Dedifferentiated amniotic fluid mesenchymal stem cell (primary cell): ENCODE data around the gene LCN10.

Experiments used
- DNase-seq: peaks from one replicate; pipeline ENCODE4 v3.0.0-alpha.2; 2016; ENCODE audit errors: extremely low spot score

Gene LCN10

DNA sequence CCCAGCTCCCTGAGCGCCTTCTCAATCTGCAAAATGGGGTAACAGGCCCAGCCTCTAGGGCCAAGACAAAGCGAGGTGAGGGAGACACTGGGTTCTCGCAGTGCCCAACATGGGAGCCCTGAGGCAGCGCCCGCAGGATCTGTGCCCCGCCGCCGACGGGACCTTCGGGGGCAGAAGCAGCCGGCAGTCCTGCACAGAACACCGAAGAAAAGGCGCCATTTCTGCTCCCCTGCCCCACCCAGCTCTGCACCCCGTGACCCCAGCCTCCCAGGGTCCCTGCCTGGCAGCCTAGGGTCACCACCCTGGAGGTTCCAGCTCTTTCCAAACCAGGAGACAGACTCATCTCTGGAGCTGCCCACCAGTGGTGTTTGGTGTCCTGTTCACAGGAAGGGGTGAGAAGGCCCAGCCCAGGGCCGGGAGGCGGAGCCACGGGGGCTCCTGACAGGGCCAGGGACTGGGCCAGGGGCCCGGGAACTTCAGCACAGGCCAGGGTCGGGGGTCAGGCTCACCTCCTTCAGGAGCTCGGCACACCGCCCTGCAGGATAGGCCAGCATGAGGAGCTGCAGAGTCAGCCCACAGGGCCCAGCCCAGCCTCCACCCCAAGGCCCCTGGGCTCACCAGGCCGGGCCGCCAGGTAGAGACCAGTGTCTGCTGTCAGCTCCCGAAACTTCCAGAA lies 12.0 kb upstream of the LCN10 start:
- DNase-seq: no peak

- no peak for DNase-seq
Measured at GRCh38 chr9:136754059-136754572, 11.4 kb upstream of the LCN10 start.

GRCh38 chr9:136753371-136754058 lies 10.8 kb upstream of the LCN10 start:
- DNase-seq: no peak

GRCh38 chr9:136751814-136752213 lies 9.1 kb upstream of the LCN10 start:
- DNase-seq: no peak

GRCh38 chr9:136751244-136751643 lies 8.5 kb upstream of the LCN10 start:
- DNase-seq: no peak

GRCh38 chr9:136750526-136750925 lies 7.8 kb upstream of the LCN10 start:
- DNase-seq: no peak

DNA sequence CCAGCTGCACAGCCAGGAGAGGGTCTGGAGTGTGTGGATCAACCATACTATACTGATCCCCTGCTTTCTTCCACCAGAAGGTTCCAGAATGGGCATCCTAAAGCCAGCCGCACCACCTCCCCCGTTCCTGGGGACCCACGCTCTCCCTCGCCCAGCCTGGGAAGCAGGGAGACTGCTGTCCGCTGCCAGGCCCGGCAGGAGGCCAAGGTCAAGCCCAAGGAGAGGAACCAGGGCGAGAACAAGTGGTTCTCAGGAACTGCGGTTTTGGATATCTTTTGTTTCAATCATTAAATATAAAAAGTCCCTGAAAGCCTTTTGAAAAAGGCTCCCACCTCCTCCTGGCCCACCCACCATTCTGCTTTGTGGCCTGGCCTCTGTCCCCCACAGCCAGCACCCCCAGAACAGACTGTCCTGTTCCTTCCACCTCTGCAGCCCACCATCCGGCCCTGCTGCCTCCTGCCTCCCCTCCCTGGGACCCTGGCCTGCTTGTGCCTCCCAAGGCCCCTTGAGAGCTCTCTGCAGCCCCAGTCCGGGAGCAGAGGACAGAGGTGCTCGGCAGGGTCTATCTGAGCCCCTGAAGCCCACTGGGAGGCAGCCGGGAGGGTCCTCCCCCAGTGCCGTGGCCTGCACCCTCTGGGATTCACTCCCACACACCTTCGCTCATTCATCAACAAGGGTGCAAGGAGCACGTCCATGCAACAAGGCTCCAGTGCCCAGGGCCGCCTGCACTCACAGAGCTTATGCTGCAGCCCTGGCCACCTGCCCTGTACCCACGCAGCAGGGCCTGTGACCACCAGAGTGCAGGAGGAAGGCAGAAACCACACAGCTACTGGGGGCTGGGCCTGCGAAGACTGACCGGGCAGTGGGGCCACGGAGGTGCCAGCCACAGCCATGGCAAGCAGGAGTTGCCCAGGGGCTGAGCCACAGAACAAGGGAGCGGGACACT lies 6.2 kb upstream of the LCN10 start:
- DNase-seq: no peak

DNA sequence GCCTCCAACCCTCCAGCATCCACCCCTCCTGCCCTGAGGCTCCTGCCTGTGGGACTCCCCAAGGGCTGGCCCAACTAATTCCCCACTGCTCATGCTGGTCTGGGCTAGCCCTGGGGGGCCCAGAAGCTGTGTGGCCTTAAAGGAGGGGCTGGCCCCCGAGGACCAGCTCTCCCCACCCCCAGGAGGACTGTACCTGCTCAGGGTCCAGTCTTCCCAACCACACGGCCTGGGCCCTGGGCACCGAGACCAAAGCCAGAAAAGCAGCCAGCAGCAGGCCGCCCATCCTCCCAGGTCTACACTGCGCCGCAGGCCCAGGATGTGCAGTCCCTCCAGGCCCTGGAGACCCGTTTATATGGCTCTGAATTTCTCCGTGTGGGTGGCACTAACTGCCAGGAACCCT lies 5.5 kb upstream of the LCN10 start, which contains the start of gene LCN6:
Gene LCN6 (minus strand): TSS at position 325 of the 400 bp plus-strand sequence. CDS start 42 bp downstream, at position 283.
- DNase-seq: no peak

DNA sequence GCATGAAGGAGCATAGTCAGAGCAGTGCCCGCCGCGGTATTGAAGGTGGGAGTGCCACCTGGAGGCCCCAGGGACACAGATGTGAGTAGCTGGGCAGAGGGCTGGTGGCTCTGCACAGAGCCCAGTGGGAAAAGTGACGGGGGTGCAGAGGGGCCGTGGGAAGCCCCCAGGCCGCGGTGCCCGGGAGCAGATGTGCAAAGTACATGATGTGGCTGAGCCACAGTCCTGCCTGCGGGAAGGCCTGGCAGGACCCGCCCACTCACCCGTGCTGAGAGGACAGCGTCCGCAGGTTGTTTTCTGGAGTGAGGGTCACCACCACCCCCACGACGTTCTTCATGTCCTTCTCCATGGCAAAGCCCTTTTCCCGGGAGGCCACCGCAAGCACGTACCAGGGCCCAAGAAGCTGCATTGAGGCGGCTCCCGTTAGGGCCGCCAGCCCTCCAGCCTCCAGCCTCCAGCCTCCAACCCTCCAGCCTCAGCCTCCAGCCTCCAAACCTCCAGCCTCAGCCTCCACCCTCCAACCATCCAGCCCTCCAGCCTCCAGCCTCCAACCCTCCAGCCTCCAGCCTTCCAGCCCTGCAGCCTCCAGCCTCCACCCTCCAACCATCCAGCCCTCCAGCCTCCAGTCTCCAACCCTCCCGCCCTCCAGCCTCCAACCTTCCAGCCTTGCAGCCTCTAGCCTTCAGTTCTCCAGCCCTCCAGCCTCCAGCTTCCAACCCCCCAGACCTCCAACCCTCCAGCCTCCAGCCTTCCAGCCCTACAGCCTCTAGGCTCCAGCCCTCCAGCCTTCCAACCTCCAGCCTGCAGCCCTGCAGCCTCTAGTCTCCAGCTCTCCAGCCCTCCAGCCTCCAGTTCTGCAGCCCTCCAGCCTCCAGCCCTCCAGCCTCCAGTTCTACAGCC lies 4.7 kb upstream of the LCN10 start:
- DNase-seq: no peak

DNA sequence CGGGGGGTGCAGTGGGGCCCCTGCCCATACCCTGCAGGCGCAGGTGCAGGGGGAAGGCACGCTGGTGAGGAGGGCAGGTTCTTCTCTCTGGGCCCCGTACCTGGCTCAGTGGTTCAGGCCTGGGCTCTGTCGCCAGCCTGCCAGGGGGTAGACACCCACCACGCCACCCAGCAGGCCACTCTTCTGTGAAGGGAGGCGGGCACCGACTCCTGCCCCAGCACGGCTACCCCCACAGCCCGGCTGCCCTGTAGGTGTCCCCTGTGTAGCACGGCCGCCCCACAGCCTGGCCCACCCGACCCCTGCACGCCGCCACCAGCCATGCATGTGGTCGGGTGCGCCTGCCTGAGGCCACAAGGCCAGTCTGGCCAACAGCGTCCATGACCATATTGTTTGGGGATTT lies 3.9 kb upstream of the LCN10 start:
- DNase-seq: no peak

GRCh38 chr9:136746155-136746490 lies 3.4 kb upstream of the LCN10 start:
- DNase-seq: no peak

DNA sequence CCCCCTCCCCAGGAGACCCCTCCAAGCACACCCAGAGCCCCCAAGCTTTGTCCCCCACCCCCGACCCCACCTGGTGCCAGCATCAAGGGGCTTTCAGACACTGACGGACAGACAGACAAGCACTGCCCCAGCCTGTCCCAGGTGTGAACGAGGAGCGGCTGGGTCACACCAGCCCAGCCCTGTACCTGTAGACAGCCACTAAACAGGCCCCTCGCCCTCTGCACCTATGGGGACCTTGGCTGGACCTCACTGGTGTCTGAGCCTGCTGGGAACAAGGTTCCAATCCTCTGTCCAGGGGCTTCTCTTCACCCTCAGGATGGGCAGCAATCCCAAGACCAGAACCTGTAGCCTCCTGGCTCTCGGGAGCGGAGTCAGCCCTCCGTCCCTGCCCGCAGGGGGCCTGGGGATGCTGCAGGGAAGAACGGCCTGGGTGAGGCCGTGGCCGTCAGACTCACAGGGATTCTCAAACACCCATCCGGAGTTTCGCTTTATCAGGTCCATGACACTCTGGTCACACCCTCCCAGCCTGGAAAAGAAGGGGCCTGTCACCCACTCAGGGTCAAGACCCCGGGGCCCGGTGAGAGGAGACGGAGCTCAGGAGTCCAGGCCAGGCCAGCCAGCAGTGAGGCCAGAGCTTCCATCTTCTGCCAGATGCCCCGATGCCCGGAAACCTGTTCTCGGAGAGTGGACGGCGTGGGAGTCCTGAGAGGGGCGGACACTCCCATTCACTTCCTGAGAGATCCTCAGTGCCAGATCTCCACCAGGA lies 2.8 kb upstream of the LCN10 start:
- DNase-seq: no peak

GRCh38 chr9:136744773-136745172 lies 2.0 kb upstream of the LCN10 start:
- DNase-seq: no peak

DNA sequence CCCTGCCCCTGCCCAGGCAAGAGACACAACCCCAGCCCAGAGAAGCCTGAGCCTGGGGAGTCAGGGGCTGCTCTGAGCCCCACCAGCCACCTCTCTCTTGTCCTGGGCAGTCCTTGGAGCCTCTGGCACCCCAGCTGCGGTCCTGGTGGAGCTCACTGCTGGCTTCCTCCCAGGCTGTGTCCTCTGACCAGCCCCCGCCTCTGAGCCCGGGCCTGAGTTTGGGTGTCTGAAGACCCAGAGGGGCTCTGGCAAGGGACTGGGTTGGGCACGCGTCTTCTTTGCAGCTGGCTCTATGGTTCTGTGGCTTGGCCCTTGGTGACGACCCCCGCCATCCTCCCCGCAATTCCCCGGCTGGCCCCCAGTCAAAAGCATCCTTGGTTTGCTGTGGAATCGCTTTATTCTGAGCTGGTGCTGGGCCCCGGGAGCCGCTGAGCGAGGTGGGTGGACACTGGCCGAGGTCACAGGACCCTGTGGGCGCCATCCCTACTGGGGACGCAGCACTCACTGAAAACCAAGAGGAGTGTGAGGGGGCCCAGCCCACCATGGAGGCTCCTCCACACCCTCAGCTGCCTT lies 985 bp upstream of the LCN10 start:
- DNase-seq: no peak

DNA sequence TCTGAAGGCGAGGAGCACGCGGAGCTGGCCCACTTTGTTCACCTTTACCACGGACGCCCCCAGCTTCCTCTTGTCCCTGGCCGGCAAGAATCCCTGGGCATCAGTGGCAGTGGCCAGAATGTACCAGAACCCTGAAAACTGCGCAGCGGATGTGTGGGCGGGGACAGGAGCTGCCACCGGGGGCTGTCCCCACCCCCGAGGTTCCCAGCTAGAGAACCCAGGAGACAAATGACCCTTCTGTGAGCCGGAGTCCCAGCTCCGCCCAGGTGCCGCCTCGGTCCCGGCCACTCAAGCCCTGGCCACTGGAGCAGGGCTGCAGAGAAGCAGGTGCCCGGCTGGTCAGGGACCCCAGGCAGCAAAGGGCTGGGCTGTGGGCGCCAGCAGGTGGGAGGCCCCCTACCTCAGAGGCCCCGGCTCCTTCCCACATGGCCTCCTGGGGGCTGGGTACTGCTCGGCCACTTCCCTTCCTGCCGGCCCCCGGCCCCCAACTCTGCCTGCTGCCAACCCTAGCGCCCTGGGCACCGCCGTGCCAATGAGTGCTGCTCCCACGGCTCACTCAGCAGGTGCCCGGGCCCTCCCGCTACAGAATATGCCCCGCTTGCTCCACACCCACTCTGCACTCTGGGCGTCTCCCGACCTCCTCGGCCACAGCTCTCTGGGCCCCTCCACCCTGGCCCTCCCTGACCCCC lies 713 bp downstream of the LCN10 start:
- DNase-seq: no peak

GRCh38 chr9:136740971-136741882 lies 1.5 kb downstream of the LCN10 start:
- no peak for DNase-seq

GRCh38 chr9:136740491-136740890 lies 2.2 kb downstream of the LCN10 start:
- DNase-seq: no peak

DNA sequence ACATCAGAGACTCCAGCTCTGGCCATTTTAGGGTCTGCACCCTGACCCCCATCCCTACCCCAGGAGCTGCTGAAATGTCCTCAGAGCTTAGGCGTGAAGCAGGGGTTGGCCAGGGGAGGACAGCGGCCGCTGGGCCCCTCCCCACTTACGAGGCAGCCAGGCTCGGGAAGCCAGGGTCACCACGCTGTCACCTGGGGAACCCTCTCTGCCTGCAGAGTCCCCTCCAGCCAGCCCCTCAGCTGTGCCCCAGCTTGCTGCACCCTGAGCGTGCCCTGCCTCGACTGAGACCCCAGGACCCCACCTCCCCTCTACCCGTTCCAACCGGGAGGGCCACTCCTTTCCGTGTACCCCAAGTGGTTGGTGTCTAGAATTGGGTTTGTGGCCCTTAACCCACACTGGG lies 2.7 kb downstream of the LCN10 start:
- DNase-seq: no peak
